ENCODE measurements around the gene SCGB2B2.

SCGB2B2 gene

GRCh38 chr19:34676697-34677385 lies at the start of gene SCGB2B2:
SCGB2B2 (minus strand) TSS chr19:34677159; CDS start chr19:34594563, 82,596 bp downstream.
- Histone ChIP-seq H3K9me3 (ENCODE audit: control insufficient read depth in 2 of 2, low read length in 2 of 2) (peaks cover 10 to 11% of the 10 kb centered on the region in 2 donors), H3K27ac (ENCODE audit: low read length) (peak within 1 kb of the TSS; percentile 92), H3K36me3 (ENCODE audit: control insufficient read depth in 2 of 2, insufficient read depth in 2 of 2, low read length in 2 of 2) (peaks cover 20 to 27% of the 10 kb centered on the region in 2 donors), H3K27me3 (ENCODE audit: control insufficient read depth in 1 of 2, insufficient read depth in 2 of 2, low read length in 2 of 2) (no peaks in the 10 kb centered on the region), H3K4me1 (ENCODE audit: control insufficient read depth, insufficient read depth, low read length) (peaks cover 12% of the 10 kb centered on the region), H3K9ac (ENCODE audit: low read length in 2 of 2) (peak within 1 kb of the TSS; percentile 93 to 97), H3K4me3 (ENCODE audit: low read length in 2 of 2) (peak within 1 kb of the TSS; percentile 88 to 95)

GRCh38 chr19:34725400-34725799 lies 48.4 kb upstream of the SCGB2B2 start:
- H3K9me3 ChIP-seq (ENCODE audit: control insufficient read depth in 2 of 2, low read length in 2 of 2): no peaks in the 10 kb centered on the region
- peaks cover 4 to 8% of the 10 kb centered on the region in 2 donors for H3K27me3 ChIP-seq (ENCODE audit: control insufficient read depth in 1 of 2, insufficient read depth in 2 of 2, low read length in 2 of 2)
- H3K4me1 ChIP-seq (ENCODE audit: control insufficient read depth, insufficient read depth, low read length): no peaks in the 10 kb centered on the region
- no peak overlapping the region for H3K9ac ChIP-seq (ENCODE audit: low read length in 2 of 2)
- no peak overlapping the region for H3K27ac ChIP-seq (ENCODE audit: low read length)
- no peak overlapping the region for H3K4me3 ChIP-seq (ENCODE audit: low read length in 2 of 2)
- H3K36me3 ChIP-seq (ENCODE audit: control insufficient read depth in 2 of 2, insufficient read depth in 2 of 2, low read length in 2 of 2): no peaks in the 10 kb centered on the region

GRCh38 chr19:34722353-34722752 lies 45.4 kb upstream of the SCGB2B2 start:
- no peaks in the 10 kb centered on the region for H3K9me3 ChIP-seq (ENCODE audit: control insufficient read depth in 2 of 2, low read length in 2 of 2)

GRCh38 chr19:34715357-34715756 lies 38.4 kb upstream of the SCGB2B2 start:
- no peak overlapping the region for H3K27ac ChIP-seq (ENCODE audit: low read length)
- H3K27me3 ChIP-seq (ENCODE audit: control insufficient read depth in 1 of 2, insufficient read depth in 2 of 2, low read length in 2 of 2): no peaks in the 10 kb centered on the region
- H3K9me3 ChIP-seq (ENCODE audit: control insufficient read depth in 2 of 2, low read length in 2 of 2): peaks cover 0 to 3% of the 10 kb centered on the region in 2 donors
- no peak overlapping the region for H3K4me3 ChIP-seq (ENCODE audit: low read length in 2 of 2)
- no peaks in the 10 kb centered on the region for H3K4me1 ChIP-seq (ENCODE audit: control insufficient read depth, insufficient read depth, low read length)
- no peak overlapping the region for H3K9ac ChIP-seq (ENCODE audit: low read length in 2 of 2)
- H3K36me3 ChIP-seq (ENCODE audit: control insufficient read depth in 2 of 2, insufficient read depth in 2 of 2, low read length in 2 of 2): no peaks in the 10 kb centered on the region

More at GRCh38 chr19:34722353-34722752, 45.4 kb upstream of the SCGB2B2 start:
- no peak overlapping the region for H3K9ac ChIP-seq (ENCODE audit: low read length in 2 of 2)
- H3K27me3 ChIP-seq (ENCODE audit: control insufficient read depth in 1 of 2, insufficient read depth in 2 of 2, low read length in 2 of 2): peaks cover 4 to 8% of the 10 kb centered on the region in 2 donors
- no peaks in the 10 kb centered on the region for H3K36me3 ChIP-seq (ENCODE audit: control insufficient read depth in 2 of 2, insufficient read depth in 2 of 2, low read length in 2 of 2)
- H3K4me1 ChIP-seq (ENCODE audit: control insufficient read depth, insufficient read depth, low read length): no peaks in the 10 kb centered on the region
- H3K4me3 ChIP-seq (ENCODE audit: low read length in 2 of 2): no peak overlapping the region
- no peak overlapping the region for H3K27ac ChIP-seq (ENCODE audit: low read length)

GRCh38 chr19:34713262-34713637 lies 36.3 kb upstream of the SCGB2B2 start:
- no peak overlapping the region for H3K27ac ChIP-seq (ENCODE audit: low read length)
- H3K4me1 ChIP-seq (ENCODE audit: control insufficient read depth, insufficient read depth, low read length): no peaks in the 10 kb centered on the region
- H3K9me3 ChIP-seq (ENCODE audit: control insufficient read depth in 2 of 2, low read length in 2 of 2): peaks cover 0 to 3% of the 10 kb centered on the region in 2 donors
- H3K4me3 ChIP-seq (ENCODE audit: low read length in 2 of 2): no peak overlapping the region
- H3K9ac ChIP-seq (ENCODE audit: low read length in 2 of 2): no peak overlapping the region
- H3K36me3 ChIP-seq (ENCODE audit: control insufficient read depth in 2 of 2, insufficient read depth in 2 of 2, low read length in 2 of 2): no peaks in the 10 kb centered on the region
- H3K27me3 ChIP-seq (ENCODE audit: control insufficient read depth in 1 of 2, insufficient read depth in 2 of 2, low read length in 2 of 2): no peaks in the 10 kb centered on the region

GRCh38 chr19:34712395-34713261 lies 35.7 kb upstream of the SCGB2B2 start:
- Histone ChIP-seq H3K9ac (ENCODE audit: low read length in 2 of 2) (no peak overlapping the region), H3K27me3 (ENCODE audit: control insufficient read depth in 1 of 2, insufficient read depth in 2 of 2, low read length in 2 of 2) (no peaks in the 10 kb centered on the region), H3K27ac (ENCODE audit: low read length) (no peak overlapping the region), H3K4me3 (ENCODE audit: low read length in 2 of 2) (no peak overlapping the region), H3K9me3 (ENCODE audit: control insufficient read depth in 2 of 2, low read length in 2 of 2) (peaks cover 0 to 3% of the 10 kb centered on the region in 2 donors), H3K4me1 (ENCODE audit: control insufficient read depth, insufficient read depth, low read length) (no peaks in the 10 kb centered on the region), H3K36me3 (ENCODE audit: control insufficient read depth in 2 of 2, insufficient read depth in 2 of 2, low read length in 2 of 2) (no peaks in the 10 kb centered on the region)

GRCh38 chr19:34711890-34712289 lies 34.9 kb upstream of the SCGB2B2 start:
- Histone ChIP-seq H3K4me1 (ENCODE audit: control insufficient read depth, insufficient read depth, low read length) (no peaks in the 10 kb centered on the region), H3K9me3 (ENCODE audit: control insufficient read depth in 2 of 2, low read length in 2 of 2) (peaks cover 0 to 3% of the 10 kb centered on the region in 2 donors), H3K4me3 (ENCODE audit: low read length in 2 of 2) (no peak overlapping the region), H3K36me3 (ENCODE audit: control insufficient read depth in 2 of 2, insufficient read depth in 2 of 2, low read length in 2 of 2) (no peaks in the 10 kb centered on the region), H3K27me3 (ENCODE audit: control insufficient read depth in 1 of 2, insufficient read depth in 2 of 2, low read length in 2 of 2) (no peaks in the 10 kb centered on the region), H3K27ac (ENCODE audit: low read length) (no peak overlapping the region), H3K9ac (ENCODE audit: low read length in 2 of 2) (no peak overlapping the region)

- Histone ChIP-seq H3K27ac (ENCODE audit: low read length) (no peak overlapping the region), H3K9me3 (ENCODE audit: control insufficient read depth in 2 of 2, low read length in 2 of 2) (no peaks in the 10 kb centered on the region), H3K4me1 (ENCODE audit: control insufficient read depth, insufficient read depth, low read length) (no peaks in the 10 kb centered on the region), H3K9ac (ENCODE audit: low read length in 2 of 2) (no peak overlapping the region), H3K27me3 (ENCODE audit: control insufficient read depth in 1 of 2, insufficient read depth in 2 of 2, low read length in 2 of 2) (no peaks in the 10 kb centered on the region), H3K36me3 (ENCODE audit: control insufficient read depth in 2 of 2, insufficient read depth in 2 of 2, low read length in 2 of 2) (no peaks in the 10 kb centered on the region), H3K4me3 (ENCODE audit: low read length in 2 of 2) (no peak overlapping the region)
Measured at GRCh38 chr19:34707661-34708060, 30.7 kb upstream of the SCGB2B2 start.

GRCh38 chr19:34692549-34692948 lies 15.6 kb upstream of the SCGB2B2 start:
- no peaks in the 10 kb centered on the region for H3K27me3 ChIP-seq (ENCODE audit: control insufficient read depth in 1 of 2, insufficient read depth in 2 of 2, low read length in 2 of 2)
- no peak overlapping the region for H3K9ac ChIP-seq (ENCODE audit: low read length in 2 of 2)
- H3K4me3 ChIP-seq (ENCODE audit: low read length in 2 of 2): no peak overlapping the region
- no peak overlapping the region for H3K27ac ChIP-seq (ENCODE audit: low read length)
- H3K9me3 ChIP-seq (ENCODE audit: control insufficient read depth in 2 of 2, low read length in 2 of 2): peaks cover 6 to 10% of the 10 kb centered on the region in 2 donors
- H3K36me3 ChIP-seq (ENCODE audit: control insufficient read depth in 2 of 2, insufficient read depth in 2 of 2, low read length in 2 of 2): no peaks in the 10 kb centered on the region
- H3K4me1 ChIP-seq (ENCODE audit: control insufficient read depth, insufficient read depth, low read length): no peaks in the 10 kb centered on the region

GRCh38 chr19:34690372-34690771 lies 13.4 kb upstream of the SCGB2B2 start:
- Histone ChIP-seq H3K9ac (ENCODE audit: low read length in 2 of 2) (no peak overlapping the region), H3K36me3 (ENCODE audit: control insufficient read depth in 2 of 2, insufficient read depth in 2 of 2, low read length in 2 of 2) (no peaks in the 10 kb centered on the region), H3K27me3 (ENCODE audit: control insufficient read depth in 1 of 2, insufficient read depth in 2 of 2, low read length in 2 of 2) (no peaks in the 10 kb centered on the region), H3K4me1 (ENCODE audit: control insufficient read depth, insufficient read depth, low read length) (no peaks in the 10 kb centered on the region), H3K27ac (ENCODE audit: low read length) (no peak overlapping the region), H3K9me3 (ENCODE audit: control insufficient read depth in 2 of 2, low read length in 2 of 2) (peaks cover 9 to 23% of the 10 kb centered on the region in 2 donors), H3K4me3 (ENCODE audit: low read length in 2 of 2) (no peak overlapping the region)
